Left ventricle myocardium inferior (tissue), 1 donor: ENCODE results near the gene CYP46A1. TPM values are rescaled to one million over a fixed set of nuclear protein-coding genes. Genes with fewer than 3 reads are reported as not detected.

Source experiments
- DNase-seq: peaks from one replicate; pipeline ENCODE4 v3.0.0-alpha.2; 2020
- H3K27ac ChIP-seq: fragments of 200-600 bp; replicated peaks from 2 replicates; pipeline ENCODE4 v1.8.0; 2021
- H3K27me3 ChIP-seq: fragments of 200-600 bp; 2 replicates; pipeline ENCODE4 v1.8.0; 2021; ENCODE audit warnings: low read depth
- H3K36me3 ChIP-seq: fragments of 200-600 bp; 2 replicates; pipeline ENCODE4 v1.8.0; 2021
- H3K4me1 ChIP-seq: fragments of 200-600 bp; 2 replicates; pipeline ENCODE4 v1.8.0; 2021
- H3K4me3 ChIP-seq: fragments of 200-600 bp; 2 replicates; pipeline ENCODE4 v1.8.0; 2021; ENCODE audit warnings: mild to moderate bottlenecking, moderate library complexity
- H3K9me3 ChIP-seq: fragments of 200-600 bp; replicated peaks from 2 replicates; pipeline ENCODE4 v1.8.0; 2021
- CTCF ChIP-seq: fragments of 200-600 bp; IDR thresholded peaks from 2 replicates; pipeline ENCODE4 v1.8.0; 2021; ENCODE audit warnings: antibody characterized with exemption, mild to moderate bottlenecking, borderline replicate concordance
- intact Hi-C: fragments of 100-400 bp; cut with micrococcal nuclease; formaldehyde crosslinking; loops from one replicate; pipeline ENCODE4 v1.11.0; 2022
- total RNA-seq: library from RNA; stranded (reverse); fragmentation: NEBNext Ultra II Directional; extraction: Animal tissue kit (Norgen Biotek cat#: 25700); gene quantifications from one replicate; pipeline ENCODE4 v1.2.1, GENCODE V29; 2021
- donor health status: DM: no; HTN: yes; CAD: no; lungs with severe emphysema.

CYP46A1 gene
- total RNA-seq, 1 donor from 2014 or later: 4.2 TPM

GRCh38 chr14:99685151-99685591 lies 1.1 kb downstream of the CYP46A1 start:
- H3K4me1 ChIP-seq: peaks cover 16% of the 10 kb centered on the region
- no peaks in the 10 kb centered on the region for H3K27me3 ChIP-seq
- TF ChIP-seq CTCF: no peak
- H3K27ac ChIP-seq: no peak overlapping the region
- H3K36me3 ChIP-seq: no peaks in the 10 kb centered on the region
- no peaks in the 10 kb centered on the region for H3K9me3 ChIP-seq
- intact Hi-C loops: no loop called here
- no peak overlapping the region for H3K4me3 ChIP-seq
- DNase-seq: no peak

- intact Hi-C loops: no loop called here
Observed at GRCh38 chr14:99685596-99685995, 1.5 kb downstream of the CYP46A1 start.

GRCh38 chr14:99686557-99687283 lies 2.6 kb downstream of the CYP46A1 start:
- H3K9me3 ChIP-seq: no peaks in the 10 kb centered on the region
- intact Hi-C loops: no loop called here
- no peak overlapping the region for H3K4me3 ChIP-seq
- TF ChIP-seq CTCF: no peak
- no peak overlapping the region for H3K27ac ChIP-seq
- DNase-seq: no peak
- H3K4me1 ChIP-seq: peaks cover 16% of the 10 kb centered on the region
- H3K36me3 ChIP-seq: no peaks in the 10 kb centered on the region
- no peaks in the 10 kb centered on the region for H3K27me3 ChIP-seq

More at GRCh38 chr14:99685596-99685995, 1.5 kb downstream of the CYP46A1 start:
- TF ChIP-seq CTCF: no peak
- H3K27ac ChIP-seq: no peak overlapping the region
- no peaks in the 10 kb centered on the region for H3K27me3 ChIP-seq
- H3K4me1 ChIP-seq: peaks cover 16% of the 10 kb centered on the region
- H3K4me3 ChIP-seq: no peak overlapping the region
- DNase-seq: no peak
- no peaks in the 10 kb centered on the region for H3K9me3 ChIP-seq
- no peaks in the 10 kb centered on the region for H3K36me3 ChIP-seq

- Histone ChIP-seq H3K4me1 (peaks cover 16% of the 10 kb centered on the region), H3K36me3 (no peaks in the 10 kb centered on the region), H3K9me3 (no peaks in the 10 kb centered on the region), H3K27me3 (no peaks in the 10 kb centered on the region), H3K4me3 (no peak overlapping the region), H3K27ac (no peak overlapping the region)
- no peak for DNase-seq
- peak; percentile 61 for TF ChIP-seq CTCF
- intact Hi-C loops: no loop called here
Observed at GRCh38 chr14:99687284-99688209, 3.4 kb downstream of the CYP46A1 start.

- Histone ChIP-seq H3K4me3 (no peak overlapping the region), H3K4me1 (peaks cover 11% of the 10 kb centered on the region), H3K27ac (no peak overlapping the region), H3K9me3 (no peaks in the 10 kb centered on the region), H3K27me3 (no peaks in the 10 kb centered on the region), H3K36me3 (no peaks in the 10 kb centered on the region)
- intact Hi-C loops: no loop called here
- TF ChIP-seq CTCF: no peak
- DNase-seq: no peak
Observed at GRCh38 chr14:99688210-99688581, 4.1 kb downstream of the CYP46A1 start.
